GM19240 (cell line): ENCODE measurements around the gene GPHA2.
A peak's percentile ranks its signal among the peaks of the same experiment; 100 is the strongest.

Experiments used
- DNase-seq: peaks from one replicate; pipeline ENCODE4 v3.0.0; 2011; ENCODE audit warnings: low spot score; ENCODE audit not compliant: insufficient read length

The GPHA2 gene

DNA sequence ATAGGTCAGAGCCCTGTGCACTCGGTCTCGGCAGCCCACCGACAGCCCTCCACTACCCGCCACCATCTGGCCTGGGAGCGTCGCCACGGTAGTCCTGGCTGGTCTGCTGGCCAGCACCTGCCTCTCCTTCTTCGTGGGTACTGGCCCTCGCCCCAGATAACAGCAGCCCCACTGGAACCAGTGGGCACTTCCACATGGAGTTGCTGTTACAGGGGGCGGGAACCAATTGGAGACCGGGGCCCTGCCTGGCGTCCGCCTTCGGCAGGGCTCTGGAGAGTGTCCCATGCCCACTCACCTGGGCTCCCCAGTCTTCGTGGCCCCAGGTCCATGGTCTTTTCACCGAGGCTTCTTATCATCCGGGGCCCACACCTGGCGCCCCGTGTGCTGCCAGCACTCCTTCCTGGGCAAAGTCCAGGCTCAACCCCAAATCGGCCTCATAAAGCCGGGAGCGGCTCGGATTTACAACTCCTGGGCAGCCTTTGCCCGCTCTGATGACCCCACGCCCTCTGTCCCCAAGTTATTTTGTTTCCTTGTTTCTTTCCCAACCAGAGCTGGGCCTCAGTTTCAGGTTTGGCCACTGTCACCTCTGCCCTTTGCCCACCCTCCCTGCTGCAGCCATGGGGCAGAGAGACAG lies 44.4 kb downstream of the GPHA2 start:
- no peak for DNase-seq

DNA sequence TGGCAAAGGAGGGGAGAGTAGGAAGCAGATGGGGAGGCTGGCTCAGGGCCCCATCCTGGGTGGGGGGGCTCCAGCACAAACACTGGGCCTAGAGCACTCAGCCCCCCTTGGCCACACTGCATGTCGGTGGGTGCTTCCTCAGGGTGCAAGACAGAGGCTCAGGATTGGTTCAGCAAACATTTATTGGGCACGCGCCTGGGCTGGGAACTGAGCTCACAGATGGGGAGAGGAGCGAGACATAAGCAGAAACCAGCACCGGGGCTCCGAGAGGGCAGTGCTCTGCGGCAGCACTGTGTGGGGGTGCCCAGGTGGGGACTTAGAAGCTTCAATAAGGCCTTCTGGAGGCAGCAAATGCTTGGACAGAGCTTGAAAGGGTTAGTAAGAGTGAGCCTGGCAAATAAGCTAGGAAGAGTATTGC lies 45.2 kb downstream of the GPHA2 start:
- no peak for DNase-seq

DNA sequence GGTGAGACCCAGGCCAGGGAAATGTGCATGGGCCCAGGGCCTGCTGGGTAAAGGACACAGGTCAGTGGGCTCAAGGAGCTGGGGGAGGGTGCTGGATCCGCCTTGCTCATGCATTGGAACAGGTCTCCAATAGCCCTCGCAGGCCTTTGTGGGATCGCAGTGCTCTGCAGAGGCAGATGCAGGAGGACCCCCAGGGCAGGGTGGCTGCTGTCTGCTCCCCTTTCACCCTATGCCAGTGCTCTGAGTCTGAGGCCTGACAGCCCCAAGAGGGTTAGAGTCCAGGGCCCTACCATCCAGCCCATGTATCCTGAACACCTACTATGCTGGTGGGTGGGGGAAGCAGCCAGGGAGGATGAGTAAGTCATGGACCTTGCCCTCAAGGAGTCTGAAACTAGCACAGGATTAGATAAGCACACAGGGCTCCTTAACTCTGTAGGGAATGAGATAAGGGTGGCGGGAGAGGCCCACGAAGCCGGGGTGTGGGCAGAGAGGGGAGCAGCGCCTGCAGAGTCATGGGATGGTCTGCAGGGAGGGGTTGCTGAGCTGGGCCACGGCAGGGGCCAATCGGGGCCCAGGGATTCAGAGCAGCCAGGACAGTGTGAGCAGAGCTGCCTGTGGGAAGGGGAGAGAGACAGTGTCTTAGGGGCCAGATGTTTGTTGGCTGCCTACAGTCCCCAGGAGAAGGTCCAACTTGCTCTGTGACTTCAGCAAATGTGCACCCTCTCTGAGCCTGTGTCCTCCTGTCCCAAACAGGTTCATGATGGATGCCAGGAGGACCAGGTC lies 46.8 kb downstream of the GPHA2 start:
- no peak for DNase-seq

DNA sequence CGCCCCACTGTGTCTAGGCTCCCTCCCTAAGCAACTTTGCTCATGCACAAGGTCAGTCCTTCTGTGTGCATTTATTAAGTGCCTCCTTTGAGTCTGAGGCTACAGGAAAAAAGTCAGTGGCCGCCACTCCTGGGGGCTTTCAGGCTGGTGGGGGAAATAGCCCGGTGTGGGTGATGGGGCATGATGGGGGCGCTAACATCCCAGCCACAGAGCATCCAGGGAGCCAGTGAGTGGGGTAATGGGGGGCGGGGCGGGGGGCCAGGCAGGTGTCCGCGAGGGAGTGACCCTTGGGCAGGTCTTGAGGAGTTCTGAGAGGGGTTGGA lies 47.3 kb downstream of the GPHA2 start:
- no peak for DNase-seq

DNA sequence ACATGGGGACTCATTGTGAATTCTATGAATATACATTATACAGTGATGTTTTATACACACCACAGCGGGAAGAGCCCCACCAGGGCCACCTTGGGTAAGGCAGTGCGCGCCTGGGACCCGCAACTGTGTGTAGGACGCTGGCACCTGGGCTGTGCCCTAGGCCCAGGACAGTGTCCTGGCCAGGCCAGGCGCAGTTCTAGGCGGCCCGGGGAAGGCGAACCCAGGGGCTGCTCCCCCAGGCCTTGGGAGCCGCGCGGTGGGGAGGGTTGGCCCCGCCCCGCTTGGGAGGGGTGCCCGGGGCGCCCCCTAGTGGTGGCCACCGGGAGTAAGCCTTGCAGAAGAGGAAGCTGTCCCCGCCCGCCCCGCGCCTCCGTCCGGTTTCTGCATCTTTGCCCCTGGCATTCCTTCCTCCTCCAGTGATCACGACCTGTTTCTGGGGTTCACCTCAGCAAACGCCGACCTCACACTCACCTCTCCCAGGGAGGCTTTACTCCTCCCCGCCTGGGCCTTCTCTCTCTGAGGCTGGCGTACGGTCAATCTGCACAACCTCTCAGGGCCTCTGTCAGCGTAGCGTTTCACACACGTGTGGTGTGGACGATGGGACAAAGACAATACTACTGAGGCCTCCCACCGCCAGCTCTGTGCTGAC lies 47.8 kb downstream of the GPHA2 start:
- peak; percentile 77 for DNase-seq

DNA sequence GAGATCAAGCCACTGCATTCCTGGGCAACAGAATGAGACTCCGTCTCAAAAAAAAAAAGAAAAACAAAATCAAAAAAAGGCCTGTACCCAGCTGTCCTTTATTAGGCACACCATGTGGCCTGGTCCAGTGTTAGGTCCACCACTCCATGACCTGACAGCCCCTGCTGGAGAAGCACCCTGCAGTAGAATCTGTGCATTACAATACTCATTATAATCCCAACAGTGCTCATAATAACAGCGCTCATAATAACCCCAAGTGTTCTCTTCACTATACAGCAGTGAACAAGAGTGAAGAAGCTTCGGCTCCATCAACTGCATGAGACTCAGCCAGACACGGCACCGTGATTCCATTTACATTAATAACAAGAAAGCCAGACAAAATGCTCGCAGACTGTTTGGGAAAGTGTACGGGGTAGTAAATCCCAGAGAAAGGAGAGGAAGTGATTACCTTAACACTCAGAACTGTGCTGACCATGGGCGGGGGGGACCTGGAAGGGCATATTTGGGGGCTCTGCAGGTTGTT lies 48.4 kb downstream of the GPHA2 start:
- no peak for DNase-seq

DNA sequence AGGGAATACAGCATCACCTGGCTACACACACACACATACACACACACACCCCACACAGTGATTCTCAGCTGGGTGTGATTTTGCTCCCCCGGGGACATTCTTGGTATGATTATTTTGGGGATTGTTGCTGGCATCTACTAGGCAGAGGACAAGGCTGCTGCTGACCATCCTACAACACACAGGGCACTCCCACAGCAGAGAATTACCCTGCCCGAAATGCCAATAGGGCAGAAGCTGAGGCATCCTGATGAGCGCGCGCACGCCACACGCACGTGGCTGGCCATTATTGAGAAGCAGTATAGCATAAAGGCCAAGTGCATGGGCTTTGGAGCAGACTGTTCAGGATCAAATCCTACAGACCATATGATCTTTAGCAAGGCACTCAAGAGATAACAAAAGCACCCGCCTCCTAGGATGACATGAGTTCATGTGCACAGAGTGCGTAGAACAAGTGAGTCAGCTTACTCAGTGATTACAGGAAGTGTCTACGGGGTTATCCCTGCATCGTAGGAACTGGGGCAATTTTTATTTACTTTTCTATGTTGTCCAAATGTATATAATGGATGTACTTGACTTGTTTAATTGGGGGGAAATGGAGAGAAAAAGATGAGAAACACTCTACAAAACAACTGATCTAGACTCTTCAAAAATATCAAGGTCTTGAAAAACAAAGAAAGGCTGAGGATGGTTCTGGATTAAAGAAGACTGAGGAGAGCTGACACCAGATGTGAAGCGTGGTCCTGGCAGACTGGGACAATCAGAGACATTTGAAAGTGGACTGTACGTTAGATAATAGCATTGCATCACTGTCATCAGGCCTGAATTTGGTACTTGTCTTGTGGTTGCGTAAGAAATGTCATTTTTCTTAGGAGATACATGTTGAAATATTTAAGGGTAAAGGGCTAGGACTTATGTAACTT lies 50.1 kb downstream of the GPHA2 start:
- no peak for DNase-seq
